ENCODE data around the gene LEMD2.
A peak's percentile ranks its signal among the peaks of the same experiment; 100 is the strongest.

- TF ChIP-seq CTCF (IDR thresholded peaks at IDR 0.05 in 8 of 11, conservative IDR thresholded peaks at IDR 0.05 in 3 of 11) (no peak), POLR2AphosphoS5 (IDR thresholded peaks at IDR 0.05) (peak; percentile 17 to 34 (median 20))
Measured at GRCh38 chr6:33728438-33728837, 60.5 kb downstream of the LEMD2 start.
